ENCODE measurements around the gene AP2B1.

Gene AP2B1

GRCh38 chr17:35730400-35731005 is 143.4 kb downstream of the AP2B1 start:
- DNase-seq (ENCODE audit: low read depth), result no peak

- peak; percentile 41 for DNase-seq (ENCODE audit: low read depth)
These were observed 144.3 kb downstream of the AP2B1 start, which contains the start of gene RASL10B for GRCh38 chr17:35731239-35731916. TSS of gene RASL10B (plus strand) at chr17:35731639. CDS start at chr17:35735185, 3,546 bp downstream.

GRCh38 chr17:35731917-35732805 is 145.0 kb downstream of the AP2B1 start:
- DNase-seq (ENCODE audit: low read depth), result no peak

GRCh38 chr17:35732806-35733136 is 145.6 kb downstream of the AP2B1 start:
- DNase-seq (ENCODE audit: low read depth), result no peak

- no peak for DNase-seq (ENCODE audit: low read depth)
These were observed 146.2 kb downstream of the AP2B1 start for GRCh38 chr17:35733366-35733765.

- DNase-seq (ENCODE audit: low read depth), result no peak
These were observed 147.3 kb downstream of the AP2B1 start for GRCh38 chr17:35734396-35734795.

GRCh38 chr17:35735036-35735805 is 148.1 kb downstream of the AP2B1 start:
- DNase-seq (ENCODE audit: low read depth), result no peak

- no peak for DNase-seq (ENCODE audit: low read depth)
These were observed 149.1 kb downstream of the AP2B1 start for GRCh38 chr17:35736236-35736635.

GRCh38 chr17:35738519-35739133 is 151.5 kb downstream of the AP2B1 start:
- no peak for DNase-seq (ENCODE audit: low read depth)

- no peak for DNase-seq (ENCODE audit: low read depth)
These were observed 153.1 kb downstream of the AP2B1 start for GRCh38 chr17:35740216-35740615.

GRCh38 chr17:35740997-35741931 is 154.1 kb downstream of the AP2B1 start:
- no peak for DNase-seq (ENCODE audit: low read depth)

- DNase-seq (ENCODE audit: low read depth), result no peak
These were observed 155.4 kb downstream of the AP2B1 start for GRCh38 chr17:35742496-35742895.

GRCh38 chr17:35742896-35743477 is 155.9 kb downstream of the AP2B1 start:
- DNase-seq (ENCODE audit: low read depth), result no peak

GRCh38 chr17:35743626-35744328 is 156.7 kb downstream of the AP2B1 start:
- DNase-seq (ENCODE audit: low read depth), result peak; percentile 45

- no peak for DNase-seq (ENCODE audit: low read depth)
These were observed 157.7 kb downstream of the AP2B1 start for GRCh38 chr17:35744830-35745229.

- no peak for DNase-seq (ENCODE audit: low read depth)
These were observed 158.1 kb downstream of the AP2B1 start for GRCh38 chr17:35745246-35745645.

- DNase-seq (ENCODE audit: low read depth), result no peak
These were observed 158.7 kb downstream of the AP2B1 start for GRCh38 chr17:35745749-35746320.

GRCh38 chr17:35747540-35748017 is 160.5 kb downstream of the AP2B1 start:
- DNase-seq (ENCODE audit: low read depth), result peak; percentile 67

- DNase-seq (ENCODE audit: low read depth), result no peak
These were observed 161.3 kb downstream of the AP2B1 start for GRCh38 chr17:35748341-35748841.
